GM23338 (cell line): Measurements from ENCODE around the gene CELSR1. TPM values are rescaled to one million over a fixed set of nuclear protein-coding genes. Genes with fewer than 3 reads are reported as not detected.

ENCODE experiments used
- ATAC-seq: fragments of 200-7000 bp; cut with Tn5 transposase; 3 replicates; pipeline ENCODE4 v1.9.1; 2020
- DNase-seq: peaks from one replicate; pipeline ENCODE4 v3.0.0-alpha.2; 2015; ENCODE audit warnings: low spot score
- H2AFZ ChIP-seq: fragments of 200-600 bp; sonication (generic); 2 replicates; pipeline ENCODE4 v1.8.0; 2016; ENCODE audit warnings: antibody characterized with exemption, mild to moderate bottlenecking, moderate library complexity
- H3F3A ChIP-seq: fragments of 200-600 bp; sonication (generic); replicated peaks from 2 replicates; pipeline ENCODE4 v1.8.0; 2017; ENCODE audit warnings: antibody characterized with exemption, mixed run types, low read depth
- H3K27ac ChIP-seq: fragments of 200-600 bp; sonication (generic); 2 replicates; pipeline ENCODE4 v1.6.1; 2016; ENCODE audit warnings: low read depth
- H3K27me3 ChIP-seq: fragments of 200-600 bp; sonication (generic); 2 replicates; pipeline ENCODE4 v1.8.0; 2016; ENCODE audit warnings: mild to moderate bottlenecking, mixed run types, moderate library complexity; ENCODE audit not compliant: insufficient read depth
- H3K36me3 ChIP-seq: fragments of 200-600 bp; sonication (generic); 2 replicates; pipeline ENCODE4 v1.8.0; 2016; ENCODE audit warnings: mild to moderate bottlenecking; ENCODE audit not compliant: insufficient read depth
- H3K4me1 ChIP-seq: fragments of 200-600 bp; sonication (generic); 2 replicates; pipeline ENCODE4 v1.8.0; 2016; ENCODE audit warnings: mild to moderate bottlenecking, moderate library complexity; ENCODE audit not compliant: insufficient read depth
- H3K4me2 ChIP-seq: fragments of 200-600 bp; sonication (generic); 2 replicates; pipeline ENCODE4 v1.7.1; 2017; ENCODE audit warnings: mixed run types
- H3K4me3 ChIP-seq: fragments of 200-600 bp; sonication (generic); 2 replicates; pipeline ENCODE4 v1.6.1; 2016; ENCODE audit warnings: mixed run types
- H3K79me2 ChIP-seq: fragments of 200-600 bp; sonication (generic); replicated peaks from 2 replicates; pipeline ENCODE4 v1.8.0; 2017; ENCODE audit warnings: mild to moderate bottlenecking; ENCODE audit not compliant: insufficient read depth
- H3K9me2 ChIP-seq: fragments of 200-600 bp; sonication (generic); 2 replicates; pipeline ENCODE4 v1.8.0; 2017; ENCODE audit not compliant: insufficient read depth
- H4K20me1 ChIP-seq: fragments of 200-600 bp; sonication (generic); replicated peaks from 2 replicates; pipeline ENCODE4 v1.8.0; 2017; ENCODE audit warnings: mild to moderate bottlenecking; ENCODE audit not compliant: insufficient read depth
- H3K27ac Mint-ChIP-seq: 2 replicates; pipeline ENCODE4 v1.8.0; 2020; ENCODE audit warnings: inconsistent platforms, mild to moderate bottlenecking, moderate library complexity, mixed read lengths
- H3K27me3 Mint-ChIP-seq: 3 replicates; pipeline ENCODE4 v1.8.0; 2022; ENCODE audit warnings: low read depth, mild to moderate bottlenecking, moderate library complexity, mixed read lengths, inconsistent platforms; ENCODE audit not compliant: insufficient read depth, poor library complexity
- H3K36me3 Mint-ChIP-seq: 3 replicates; pipeline ENCODE4 v1.8.0; 2021; ENCODE audit warnings: low read depth, mild to moderate bottlenecking, inconsistent platforms, moderate library complexity, mixed read lengths
- H3K4me1 Mint-ChIP-seq: 3 replicates; pipeline ENCODE4 v1.8.0; 2020; ENCODE audit warnings: mild to moderate bottlenecking, inconsistent platforms, mixed read lengths
- H3K4me3 Mint-ChIP-seq: 3 replicates; pipeline ENCODE4 v1.8.0; 2021; ENCODE audit warnings: moderate library complexity, mild to moderate bottlenecking, inconsistent platforms, mixed read lengths
- H3K9me3 Mint-ChIP-seq: 3 replicates; pipeline ENCODE4 v1.8.0; 2020; ENCODE audit warnings: moderate library complexity, mild to moderate bottlenecking, inconsistent platforms, mixed read lengths
- CREB1 ChIP-seq: fragments of 250-450 bp; sonication (Bioruptor Pico); IDR thresholded peaks from 2 replicates; pipeline ENCODE4 v1.5.0; 2020; ENCODE audit warnings: low read depth, mild to moderate bottlenecking, moderate library complexity
- CTCF ChIP-seq, 2 experiments: fragments of 200-600 bp in 1 of 2; sonication (generic) in 1 of 2; conservative IDR thresholded peaks; 2 replicates each; pipeline versions ENCODE4 v1.5.1 to v1.6.1; 2016 to 2017; ENCODE audit warnings: antibody characterized with exemption in 2 of 2, low read depth in 2 of 2, mild to moderate bottlenecking in 2 of 2, moderate library complexity in 1 of 2
- EZH2 ChIP-seq: fragments of 200-600 bp; sonication (generic); IDR thresholded peaks from one replicate; pipeline ENCODE4 v1.8.0; 2017; ENCODE audit warnings: antibody characterized with exemption, mild to moderate bottlenecking, low read depth; ENCODE audit not compliant: unreplicated experiment
- EZH2phosphoT487 ChIP-seq: fragments of 200-600 bp; sonication (generic); IDR thresholded peaks from one replicate; pipeline ENCODE4 v1.8.1; 2018; ENCODE audit warnings: antibody characterized with exemption; ENCODE audit not compliant: unreplicated experiment
- JUNB ChIP-seq: IDR thresholded peaks from one replicate; pipeline ENCODE4 v1.6.1; 2016; ENCODE audit warnings: antibody characterized with exemption; ENCODE audit not compliant: unreplicated experiment
- NANOG ChIP-seq: IDR thresholded peaks from 2 replicates; pipeline ENCODE4 v1.6.1; 2016; ENCODE audit warnings: antibody characterized with exemption, borderline replicate concordance
- POLR2AphosphoS5 ChIP-seq: IDR thresholded peaks from 2 replicates; pipeline ENCODE4 v1.6.1; 2016; ENCODE audit warnings: antibody characterized with exemption, low read depth
- STAT1 ChIP-seq: IDR thresholded peaks from one replicate; pipeline ENCODE4 v1.6.1; 2016; ENCODE audit warnings: antibody characterized with exemption; ENCODE audit not compliant: unreplicated experiment
- ZNF114 ChIP-seq: fragments of 250-450 bp; sonication (Bioruptor Pico); IDR thresholded peaks from 2 replicates; pipeline ENCODE4 v1.5.0; 2020; ENCODE audit warnings: mild to moderate bottlenecking, moderate library complexity
- ZNF331 ChIP-seq: fragments of 250-450 bp; sonication (Bioruptor Pico); IDR thresholded peaks from 2 replicates; pipeline ENCODE4 v1.5.0; 2020; ENCODE audit warnings: low read depth, mild to moderate bottlenecking, moderate library complexity
- ZNF462 ChIP-seq: fragments of 250-450 bp; sonication (Bioruptor Pico); IDR thresholded peaks from 2 replicates; pipeline ENCODE4 v1.5.0; 2020; ENCODE audit warnings: mild to moderate bottlenecking, moderate library complexity
- polyA plus RNA-seq: library from polyadenylated mRNA; unstranded; fragments of >200 nt; fragmentation: Nextera tagmentation; extraction: Ambion mirVana; gene quantifications from 2 replicates; pipeline ENCODE4 v1.2.1, GENCODE V29; 2016
- total RNA-seq: library from RNA; depleted of rRNA; stranded (reverse); fragments of >200 nt; shearing (Covaris generic); gene quantifications from 2 replicates; pipeline ENCODE4 v1.2.3, GENCODE V29; 2014
- TF ChIP-seq, protein P1 (sequence below): IDR thresholded peaks from one replicate; pipeline ENCODE4 v1.6.1; 2018; ENCODE audit warnings: antibody characterized with exemption; ENCODE audit not compliant: unreplicated experiment
- TF ChIP-seq, protein P2 (sequence below): IDR thresholded peaks from 2 replicates; pipeline ENCODE4 v1.6.1; 2016; ENCODE audit warnings: antibody characterized with exemption

CELSR1 gene
- total and polyA plus RNA-seq, 2 experiments from 2014 or later: 4.8 to 20.4 TPM

- TF ChIP-seq CREB1 (CRISPR knock-in tag) (no peak), POLR2AphosphoS5 (no peak), EZH2phosphoT487 (no peak), ZNF462 (no peak), EZH2 (no peak), JUNB (no peak)
Observed at GRCh38 chr22:46319319-46319718, 218.1 kb downstream of the CELSR1 start (continued).

- H3K36me3 ChIP-seq: peaks cover 14% of the 10 kb centered on the region; the same call in 1 of the 2 replicates
- H3K36me3 Mint-ChIP-seq: peaks cover 67% of the 10 kb centered on the region
- H3K79me2 ChIP-seq: no peaks in the 10 kb centered on the region; the same call in 1 of the 2 replicates
- no peaks in the 10 kb centered on the region; the same call in 1 of the 2 replicates for H4K20me1 ChIP-seq
- no peaks in the 10 kb centered on the region for H3F3A ChIP-seq
- H3K4me2 ChIP-seq: no peak overlapping the region
- H3K4me1 ChIP-seq: no peaks in the 10 kb centered on the region
- ATAC-seq (no peak), DNase-seq (no peak)
- no peak overlapping the region for H3K27ac ChIP-seq
- H3K4me1 Mint-ChIP-seq: no peaks in the 10 kb centered on the region
- H3K27ac Mint-ChIP-seq: no peak overlapping the region
- no peak overlapping the region for H3K4me3 ChIP-seq
- no peak overlapping the region for H3K4me3 Mint-ChIP-seq
- no peaks in the 10 kb centered on the region for H3K27me3 ChIP-seq
- no peaks in the 10 kb centered on the region for H3K9me3 Mint-ChIP-seq
- H3K27me3 Mint-ChIP-seq: peaks cover 11% of the 10 kb centered on the region
- H2AFZ ChIP-seq: no peak overlapping the region
- H3K9me2 ChIP-seq: no peaks in the 10 kb centered on the region
- TF ChIP-seq, protein P1, sequence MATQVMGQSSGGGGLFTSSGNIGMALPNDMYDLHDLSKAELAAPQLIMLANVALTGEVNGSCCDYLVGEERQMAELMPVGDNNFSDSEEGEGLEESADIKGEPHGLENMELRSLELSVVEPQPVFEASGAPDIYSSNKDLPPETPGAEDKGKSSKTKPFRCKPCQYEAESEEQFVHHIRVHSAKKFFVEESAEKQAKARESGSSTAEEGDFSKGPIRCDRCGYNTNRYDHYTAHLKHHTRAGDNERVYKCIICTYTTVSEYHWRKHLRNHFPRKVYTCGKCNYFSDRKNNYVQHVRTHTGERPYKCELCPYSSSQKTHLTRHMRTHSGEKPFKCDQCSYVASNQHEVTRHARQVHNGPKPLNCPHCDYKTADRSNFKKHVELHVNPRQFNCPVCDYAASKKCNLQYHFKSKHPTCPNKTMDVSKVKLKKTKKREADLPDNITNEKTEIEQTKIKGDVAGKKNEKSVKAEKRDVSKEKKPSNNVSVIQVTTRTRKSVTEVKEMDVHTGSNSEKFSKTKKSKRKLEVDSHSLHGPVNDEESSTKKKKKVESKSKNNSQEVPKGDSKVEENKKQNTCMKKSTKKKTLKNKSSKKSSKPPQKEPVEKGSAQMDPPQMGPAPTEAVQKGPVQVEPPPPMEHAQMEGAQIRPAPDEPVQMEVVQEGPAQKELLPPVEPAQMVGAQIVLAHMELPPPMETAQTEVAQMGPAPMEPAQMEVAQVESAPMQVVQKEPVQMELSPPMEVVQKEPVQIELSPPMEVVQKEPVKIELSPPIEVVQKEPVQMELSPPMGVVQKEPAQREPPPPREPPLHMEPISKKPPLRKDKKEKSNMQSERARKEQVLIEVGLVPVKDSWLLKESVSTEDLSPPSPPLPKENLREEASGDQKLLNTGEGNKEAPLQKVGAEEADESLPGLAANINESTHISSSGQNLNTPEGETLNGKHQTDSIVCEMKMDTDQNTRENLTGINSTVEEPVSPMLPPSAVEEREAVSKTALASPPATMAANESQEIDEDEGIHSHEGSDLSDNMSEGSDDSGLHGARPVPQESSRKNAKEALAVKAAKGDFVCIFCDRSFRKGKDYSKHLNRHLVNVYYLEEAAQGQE: no peak
- TF ChIP-seq EZH2phosphoT487 (no peak), STAT1 (no peak), NANOG (no peak), ZNF331 (CRISPR knock-in tag) (no peak), CTCF (conservative IDR thresholded peaks at IDR 0.05; ENCODE audit: low read depth in 2 of 2) (no peak), CREB1 (CRISPR knock-in tag) (no peak), ZNF114 (CRISPR knock-in tag) (no peak)
- TF ChIP-seq, protein P2, sequence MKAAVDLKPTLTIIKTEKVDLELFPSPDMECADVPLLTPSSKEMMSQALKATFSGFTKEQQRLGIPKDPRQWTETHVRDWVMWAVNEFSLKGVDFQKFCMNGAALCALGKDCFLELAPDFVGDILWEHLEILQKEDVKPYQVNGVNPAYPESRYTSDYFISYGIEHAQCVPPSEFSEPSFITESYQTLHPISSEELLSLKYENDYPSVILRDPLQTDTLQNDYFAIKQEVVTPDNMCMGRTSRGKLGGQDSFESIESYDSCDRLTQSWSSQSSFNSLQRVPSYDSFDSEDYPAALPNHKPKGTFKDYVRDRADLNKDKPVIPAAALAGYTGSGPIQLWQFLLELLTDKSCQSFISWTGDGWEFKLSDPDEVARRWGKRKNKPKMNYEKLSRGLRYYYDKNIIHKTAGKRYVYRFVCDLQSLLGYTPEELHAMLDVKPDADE: no peak
Observed at GRCh38 chr22:46318576-46318975, 218.8 kb downstream of the CELSR1 start.
